SK-N-SH (cell line): ENCODE measurements around the gene HINFP.

Source experiments
- EP300 ChIP-seq, 2 experiments: IDR thresholded peaks; 2 replicates each; pipeline versions ENCODE4 v1.4.0 to v1.6.1; 2012; ENCODE audit warnings: borderline replicate concordance in 1 of 2, low read depth in 1 of 2, low read length in 1 of 2
- EZH2phosphoT487 ChIP-seq: fragments of 200-600 bp; sonication (generic); IDR thresholded peaks from 2 replicates; pipeline ENCODE4 v1.6.1; 2017; ENCODE audit warnings: low read depth, mixed run types, mild to moderate bottlenecking, antibody characterized with exemption, moderate library complexity, borderline replicate concordance
- GABPA ChIP-seq: IDR thresholded peaks from 2 replicates; pipeline ENCODE4 v1.4.0; 2012; ENCODE audit warnings: low read depth, mild to moderate bottlenecking
- MEF2A ChIP-seq: IDR thresholded peaks from 2 replicates; pipeline ENCODE4 v1.4.0; 2012; ENCODE audit warnings: low read depth, borderline replicate concordance
- MXI1 ChIP-seq: IDR thresholded peaks from 2 replicates; pipeline ENCODE4 v1.6.1; 2012; ENCODE audit warnings: mild to moderate bottlenecking, low read depth, low read length, improper control_type of control experiment
- POLR2AphosphoS5 ChIP-seq: IDR thresholded peaks from 2 replicates; pipeline ENCODE4 v1.6.1; 2012; ENCODE audit warnings: low read depth, low read length
- RAD21 ChIP-seq: IDR thresholded peaks from 2 replicates; pipeline ENCODE4 v1.6.1; 2012; ENCODE audit warnings: mild to moderate bottlenecking, low read length
- RFX5 ChIP-seq: IDR thresholded peaks from 2 replicates; pipeline ENCODE4 v1.6.1; 2012; ENCODE audit warnings: mild to moderate bottlenecking, improper control_type of control experiment, low read length
- RXRA ChIP-seq: IDR thresholded peaks from 2 replicates; pipeline ENCODE4 v1.4.0; 2012; ENCODE audit warnings: low read depth, mild to moderate bottlenecking, borderline replicate concordance
- SMC3 ChIP-seq: IDR thresholded peaks from 2 replicates; pipeline ENCODE4 v1.6.1; 2012; ENCODE audit warnings: low read depth, low read length, improper control_type of control experiment
- TEAD4 ChIP-seq: IDR thresholded peaks from 2 replicates; pipeline ENCODE4 v1.4.0; 2012; ENCODE audit warnings: mild to moderate bottlenecking, borderline replicate concordance; ENCODE audit not compliant: insufficient read depth
- TF ChIP-seq, protein P1 (sequence below): fragments of 150-350 bp; IDR thresholded peaks from 2 replicates; pipeline ENCODE4 v1.6.1; 2017; ENCODE audit warnings: antibody characterized with exemption, low read length, low read depth, borderline replicate concordance
- TF ChIP-seq, protein P2 (sequence below): fragments of 200-600 bp; sonication (generic); IDR thresholded peaks from 2 replicates; pipeline ENCODE4 v1.6.1; 2017; ENCODE audit warnings: antibody characterized with exemption, mild to moderate bottlenecking, moderate library complexity
- TF ChIP-seq, protein P3 (sequence below): IDR thresholded peaks from 2 replicates; pipeline ENCODE4 v1.4.0; 2012; ENCODE audit warnings: low read depth, borderline replicate concordance

DNA sequence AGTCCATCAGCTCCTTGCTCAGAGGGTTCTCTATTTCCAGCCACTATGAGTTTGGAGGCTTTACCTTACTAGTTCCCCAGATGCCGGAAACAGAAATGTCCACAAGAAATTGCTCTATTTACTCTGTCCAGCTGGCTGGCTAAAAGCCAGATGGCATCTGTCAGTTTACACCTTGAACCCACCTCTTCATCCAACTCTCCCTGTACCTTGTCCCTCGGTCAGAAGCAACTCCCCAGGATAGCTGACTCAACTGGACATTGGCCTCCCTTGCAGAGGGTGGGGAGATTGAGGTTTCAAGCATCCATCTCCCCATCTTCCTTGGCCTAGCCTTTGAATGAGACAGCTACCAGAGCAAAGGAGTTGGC lies 12.5 kb upstream of the HINFP start:
- TF ChIP-seq, protein P1, sequence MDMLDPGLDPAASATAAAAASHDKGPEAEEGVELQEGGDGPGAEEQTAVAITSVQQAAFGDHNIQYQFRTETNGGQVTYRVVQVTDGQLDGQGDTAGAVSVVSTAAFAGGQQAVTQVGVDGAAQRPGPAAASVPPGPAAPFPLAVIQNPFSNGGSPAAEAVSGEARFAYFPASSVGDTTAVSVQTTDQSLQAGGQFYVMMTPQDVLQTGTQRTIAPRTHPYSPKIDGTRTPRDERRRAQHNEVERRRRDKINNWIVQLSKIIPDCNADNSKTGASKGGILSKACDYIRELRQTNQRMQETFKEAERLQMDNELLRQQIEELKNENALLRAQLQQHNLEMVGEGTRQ: no peak
- TF ChIP-seq, protein P2, sequence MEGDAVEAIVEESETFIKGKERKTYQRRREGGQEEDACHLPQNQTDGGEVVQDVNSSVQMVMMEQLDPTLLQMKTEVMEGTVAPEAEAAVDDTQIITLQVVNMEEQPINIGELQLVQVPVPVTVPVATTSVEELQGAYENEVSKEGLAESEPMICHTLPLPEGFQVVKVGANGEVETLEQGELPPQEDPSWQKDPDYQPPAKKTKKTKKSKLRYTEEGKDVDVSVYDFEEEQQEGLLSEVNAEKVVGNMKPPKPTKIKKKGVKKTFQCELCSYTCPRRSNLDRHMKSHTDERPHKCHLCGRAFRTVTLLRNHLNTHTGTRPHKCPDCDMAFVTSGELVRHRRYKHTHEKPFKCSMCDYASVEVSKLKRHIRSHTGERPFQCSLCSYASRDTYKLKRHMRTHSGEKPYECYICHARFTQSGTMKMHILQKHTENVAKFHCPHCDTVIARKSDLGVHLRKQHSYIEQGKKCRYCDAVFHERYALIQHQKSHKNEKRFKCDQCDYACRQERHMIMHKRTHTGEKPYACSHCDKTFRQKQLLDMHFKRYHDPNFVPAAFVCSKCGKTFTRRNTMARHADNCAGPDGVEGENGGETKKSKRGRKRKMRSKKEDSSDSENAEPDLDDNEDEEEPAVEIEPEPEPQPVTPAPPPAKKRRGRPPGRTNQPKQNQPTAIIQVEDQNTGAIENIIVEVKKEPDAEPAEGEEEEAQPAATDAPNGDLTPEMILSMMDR: no peak
- TF ChIP-seq EZH2phosphoT487 (no peak), GABPA (no peak), EP300 (IDR thresholded peaks at IDR 0.05; ENCODE audit: borderline replicate concordance in 1 of 2, low read depth in 1 of 2, low read length in 1 of 2) (no peak), TEAD4 (no peak), SMC3 (no peak), RFX5 (no peak), RXRA (no peak), POLR2AphosphoS5 (no peak), MXI1 (no peak), MEF2A (no peak), RAD21 (no peak)
- TF ChIP-seq, protein P3, sequence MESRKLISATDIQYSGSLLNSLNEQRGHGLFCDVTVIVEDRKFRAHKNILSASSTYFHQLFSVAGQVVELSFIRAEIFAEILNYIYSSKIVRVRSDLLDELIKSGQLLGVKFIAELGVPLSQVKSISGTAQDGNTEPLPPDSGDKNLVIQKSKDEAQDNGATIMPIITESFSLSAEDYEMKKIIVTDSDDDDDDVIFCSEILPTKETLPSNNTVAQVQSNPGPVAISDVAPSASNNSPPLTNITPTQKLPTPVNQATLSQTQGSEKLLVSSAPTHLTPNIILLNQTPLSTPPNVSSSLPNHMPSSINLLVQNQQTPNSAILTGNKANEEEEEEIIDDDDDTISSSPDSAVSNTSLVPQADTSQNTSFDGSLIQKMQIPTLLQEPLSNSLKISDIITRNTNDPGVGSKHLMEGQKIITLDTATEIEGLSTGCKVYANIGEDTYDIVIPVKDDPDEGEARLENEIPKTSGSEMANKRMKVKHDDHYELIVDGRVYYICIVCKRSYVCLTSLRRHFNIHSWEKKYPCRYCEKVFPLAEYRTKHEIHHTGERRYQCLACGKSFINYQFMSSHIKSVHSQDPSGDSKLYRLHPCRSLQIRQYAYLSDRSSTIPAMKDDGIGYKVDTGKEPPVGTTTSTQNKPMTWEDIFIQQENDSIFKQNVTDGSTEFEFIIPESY: no peak
